GM18951 (cell line): ENCODE results near the gene GRIK1.

ENCODE experiments used
- POLR2A ChIP-seq: IDR thresholded peaks from 4 replicates; pipeline ENCODE4 v1.6.1; 2011; ENCODE audit warnings: mild to moderate bottlenecking; ENCODE audit not compliant: insufficient read length, insufficient read depth; ENCODE audit errors: extremely low read depth
- in situ Hi-C: fragments of 300-500 bp; cut with MboI; formaldehyde crosslinking; loops from one replicate; pipeline ENCODE4 v1.12.0; 2022; ENCODE audit warnings: low sequenced_read_pairs, mixed read lengths, inconsistent platforms; ENCODE audit not compliant: unreplicated experiment

Gene GRIK1

DNA sequence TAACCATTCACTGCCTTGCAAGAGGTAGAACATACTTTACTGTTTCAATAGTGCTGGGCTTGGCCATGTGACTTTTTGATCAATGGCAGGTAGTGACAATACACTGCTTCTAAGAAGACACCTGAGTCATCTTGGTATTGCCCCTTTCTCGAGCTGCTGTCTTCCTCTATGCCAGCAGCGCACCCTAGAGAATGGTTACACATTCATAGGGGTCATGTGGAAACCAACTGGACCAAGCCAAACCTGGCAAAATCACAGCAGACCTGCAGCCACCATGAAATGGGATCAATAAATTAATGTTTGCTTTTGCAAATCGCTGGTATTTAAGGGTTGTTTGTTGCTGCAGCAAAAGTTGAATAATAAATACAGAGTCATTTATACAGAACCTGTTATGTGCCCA lies 122.3 kb downstream of the GRIK1 start:
- in situ Hi-C loops: no loop called here
- no peak for TF ChIP-seq POLR2A

DNA sequence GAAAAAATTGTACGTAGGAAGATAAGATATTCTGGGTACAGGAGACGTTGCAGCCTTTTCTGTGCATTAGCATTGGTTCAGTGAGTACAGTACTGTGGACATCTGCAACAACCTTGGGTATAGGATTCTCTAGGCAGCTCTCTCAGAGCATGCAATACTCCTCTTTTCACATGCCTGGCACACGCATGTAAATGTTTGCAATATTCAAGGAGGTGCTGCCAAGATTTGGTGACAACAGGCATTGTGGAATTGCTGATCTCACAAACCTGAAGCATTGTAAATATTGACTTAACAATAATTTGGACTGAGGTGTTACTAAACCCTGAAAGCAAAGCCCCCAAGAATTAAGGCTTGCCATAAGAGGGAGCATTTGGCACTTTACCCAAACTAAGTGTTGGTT lies 126.8 kb downstream of the GRIK1 start:
- TF ChIP-seq POLR2A: no peak
- in situ Hi-C loops: no loop called here

DNA sequence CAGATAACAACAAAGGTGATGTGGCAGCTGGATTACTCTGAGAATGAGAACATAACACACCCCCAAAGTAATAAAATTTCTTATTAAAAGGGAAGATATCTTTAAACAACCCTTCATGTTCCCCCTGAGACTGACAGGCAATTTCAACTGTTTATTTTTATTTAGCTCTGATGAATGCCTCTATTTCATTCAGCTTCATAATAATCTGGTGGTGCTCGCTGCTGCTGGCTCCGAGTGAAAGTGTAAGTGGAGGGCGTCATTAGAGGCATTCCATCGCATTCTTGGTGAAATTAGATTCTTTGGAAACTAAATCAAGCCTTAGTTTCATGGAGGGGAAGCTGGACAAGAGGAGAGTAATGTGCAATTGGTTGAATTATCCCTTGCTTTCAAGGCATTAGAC lies 128.9 kb downstream of the GRIK1 start:
- TF ChIP-seq POLR2A: no peak
- in situ Hi-C loops: no loop called here

DNA sequence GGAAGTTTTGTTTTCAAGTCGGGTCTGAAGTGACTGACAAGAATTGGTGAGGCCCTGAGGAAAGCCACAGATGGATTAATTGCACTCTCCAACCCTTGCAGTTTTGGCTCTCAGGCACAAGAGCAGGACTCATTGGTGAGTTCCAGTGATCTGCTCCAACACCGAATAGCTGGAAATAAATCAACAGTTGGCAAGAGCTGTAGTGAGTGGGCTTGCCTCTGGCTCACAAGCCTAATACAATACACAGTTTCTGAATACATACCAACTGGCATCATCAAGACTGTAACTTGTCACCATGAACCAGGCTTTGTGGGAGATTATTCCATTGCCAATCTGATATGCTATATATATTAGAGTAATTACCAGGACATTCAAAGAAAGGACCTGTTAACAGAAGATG lies 131.6 kb downstream of the GRIK1 start:
- no peak for TF ChIP-seq POLR2A
- in situ Hi-C loops: no loop called here

DNA sequence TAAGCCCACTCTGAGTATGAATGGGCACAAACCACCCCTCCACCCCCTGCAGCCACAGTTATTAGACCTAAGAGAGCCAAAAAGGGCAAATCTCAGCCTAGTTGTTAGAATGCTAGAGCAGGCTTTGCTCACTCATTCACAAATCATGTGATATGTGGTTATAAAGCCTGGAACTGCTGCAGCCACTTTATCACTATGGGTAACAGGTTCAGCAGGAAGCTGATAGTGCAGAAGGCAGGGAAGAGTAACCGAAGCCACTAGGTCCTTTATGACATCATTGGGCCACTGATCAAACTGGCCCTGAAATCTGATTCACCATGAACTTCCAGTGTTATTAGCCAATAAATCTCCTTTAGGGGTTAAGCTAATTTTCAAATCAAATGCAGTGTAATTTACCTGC lies 134.7 kb downstream of the GRIK1 start:
- TF ChIP-seq POLR2A: no peak
- in situ Hi-C loops: no loop called here

DNA sequence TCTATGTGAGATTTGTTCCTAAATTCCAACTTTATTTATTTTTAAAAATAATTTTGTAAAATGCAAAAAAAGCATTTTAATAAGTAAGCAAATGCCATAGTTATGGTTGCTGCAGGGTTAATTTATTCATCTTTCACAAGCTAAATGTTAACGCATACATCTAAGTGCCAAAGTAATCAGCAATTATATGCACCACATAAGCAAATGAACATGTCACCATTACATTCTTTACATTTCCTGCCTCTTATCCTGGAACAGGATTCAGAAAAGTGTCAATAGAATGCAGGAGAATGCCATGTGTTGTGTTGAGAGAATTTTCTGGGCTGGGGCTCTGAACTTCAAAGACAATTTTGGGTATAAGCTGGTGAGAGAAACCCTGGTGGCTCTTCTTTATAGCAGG lies 136.6 kb downstream of the GRIK1 start:
- in situ Hi-C loops: no loop called here
- no peak for TF ChIP-seq POLR2A

DNA sequence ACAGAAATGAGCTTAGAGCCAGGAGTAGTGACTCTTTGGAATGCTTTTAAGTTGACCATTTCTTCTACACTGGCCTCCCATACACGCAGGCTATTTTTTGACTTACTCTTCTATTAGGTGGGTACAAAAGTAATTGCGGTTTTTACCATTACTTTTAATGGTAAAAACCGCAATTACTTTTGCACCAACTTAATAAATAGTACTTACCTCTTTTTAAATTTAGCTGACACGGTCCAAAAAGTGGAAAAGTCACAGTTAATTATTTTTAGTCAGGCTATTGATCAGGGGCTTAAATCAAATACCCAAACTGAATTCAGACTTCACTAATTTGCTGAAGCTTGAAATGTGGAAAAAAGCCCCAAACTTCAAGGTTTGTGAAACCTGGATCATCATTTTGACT lies 138.7 kb downstream of the GRIK1 start:
- no peak for TF ChIP-seq POLR2A
- in situ Hi-C loops: no loop called here

DNA sequence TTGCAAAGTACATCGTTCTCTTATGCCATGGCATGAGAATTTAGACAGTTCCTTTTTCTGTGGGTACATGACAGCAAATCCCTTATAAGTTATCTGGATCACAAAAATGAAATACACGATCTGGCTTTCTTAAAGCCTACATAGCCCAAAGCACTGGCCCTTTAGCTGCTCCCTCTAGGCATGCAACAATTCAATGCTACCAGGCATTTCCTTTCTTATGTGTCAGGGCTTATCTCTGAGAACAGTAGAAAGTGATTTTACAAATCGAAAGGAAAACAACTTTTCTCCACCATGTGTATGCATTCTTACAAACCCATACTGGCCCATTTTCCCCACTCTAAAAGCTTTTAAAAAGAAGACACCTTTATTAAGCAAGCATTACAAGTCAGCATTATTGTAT lies 139.7 kb downstream of the GRIK1 start:
- in situ Hi-C loops: no loop called here
- TF ChIP-seq POLR2A: no peak

DNA sequence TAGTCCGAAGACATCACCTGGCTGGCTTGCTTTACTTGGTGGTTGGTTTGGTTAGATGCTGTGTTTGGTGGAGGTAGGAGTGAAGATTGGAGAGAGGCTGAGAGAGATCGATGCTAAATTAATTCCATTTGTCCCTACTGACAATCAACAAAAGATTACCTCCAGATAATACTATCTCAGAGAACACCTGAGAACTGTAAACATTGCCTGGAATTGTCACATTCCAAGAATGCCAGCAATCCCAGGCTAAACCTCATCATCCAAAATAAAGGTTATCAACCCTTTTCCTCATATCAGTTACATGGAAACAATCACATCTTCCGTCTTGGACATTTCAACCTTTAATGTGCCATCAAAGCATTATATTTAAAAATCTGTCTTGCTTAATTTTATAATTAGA lies 141.0 kb downstream of the GRIK1 start:
- TF ChIP-seq POLR2A: no peak
- in situ Hi-C loops: no loop called here

DNA sequence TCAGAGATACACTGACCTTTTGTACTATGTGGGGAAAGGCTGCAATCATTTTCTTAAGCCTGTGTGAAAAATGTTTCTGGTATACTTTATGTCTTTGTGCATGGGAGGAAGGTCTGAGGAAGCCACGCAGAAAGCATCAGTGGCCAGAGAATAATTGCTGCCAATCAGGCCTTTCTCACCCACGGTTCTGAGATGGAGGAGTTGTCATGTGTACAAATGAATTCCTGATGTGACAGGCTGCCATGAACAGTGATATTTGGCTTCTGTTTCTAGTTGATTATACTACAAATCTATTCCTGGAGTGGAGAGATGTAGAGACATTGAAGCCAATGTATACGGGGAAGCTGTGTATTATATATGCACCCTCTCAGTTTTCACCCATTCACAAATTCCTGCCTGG lies 142.6 kb downstream of the GRIK1 start:
- no peak for TF ChIP-seq POLR2A
- in situ Hi-C loops: no loop called here

DNA sequence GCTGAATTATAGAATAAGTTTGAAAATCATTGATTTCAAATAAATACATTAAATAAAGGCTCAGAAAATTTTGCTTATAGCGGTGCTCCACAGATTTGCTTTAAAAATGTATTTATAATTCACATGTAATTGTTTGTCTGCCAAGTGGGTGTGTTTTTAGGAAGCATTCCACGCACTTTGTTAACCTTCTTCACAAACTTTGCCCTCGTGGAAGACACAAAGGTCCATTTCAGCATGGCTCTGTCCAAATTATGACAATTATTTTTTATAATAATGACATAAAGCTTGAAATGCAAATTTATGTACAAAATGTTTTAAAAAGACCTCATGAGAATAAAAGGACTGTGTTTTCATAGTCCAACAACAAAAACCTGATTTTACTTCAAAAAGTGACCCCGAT lies 146.1 kb downstream of the GRIK1 start:
- no peak for TF ChIP-seq POLR2A
- in situ Hi-C loops: no loop called here

DNA sequence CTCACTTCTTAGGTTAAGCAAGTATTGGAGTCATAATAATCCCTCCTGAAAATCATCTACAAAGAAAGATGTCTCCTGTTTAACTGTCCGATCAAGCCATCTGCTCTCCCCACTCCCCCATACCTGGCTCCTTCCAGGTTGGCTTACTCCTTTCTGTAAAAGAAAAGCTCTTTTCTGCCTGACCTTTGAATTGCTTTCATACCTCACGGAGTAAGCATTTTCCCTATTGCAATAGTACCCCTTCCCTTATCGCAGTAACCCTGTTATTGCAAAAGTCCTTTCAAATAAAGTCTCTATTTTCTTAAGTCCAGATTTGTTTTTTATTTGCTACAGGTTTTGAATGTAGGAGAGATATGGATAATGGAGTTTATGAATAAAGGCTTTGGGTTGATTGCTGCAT lies 150.4 kb downstream of the GRIK1 start:
- in situ Hi-C loops: no loop called here

DNA sequence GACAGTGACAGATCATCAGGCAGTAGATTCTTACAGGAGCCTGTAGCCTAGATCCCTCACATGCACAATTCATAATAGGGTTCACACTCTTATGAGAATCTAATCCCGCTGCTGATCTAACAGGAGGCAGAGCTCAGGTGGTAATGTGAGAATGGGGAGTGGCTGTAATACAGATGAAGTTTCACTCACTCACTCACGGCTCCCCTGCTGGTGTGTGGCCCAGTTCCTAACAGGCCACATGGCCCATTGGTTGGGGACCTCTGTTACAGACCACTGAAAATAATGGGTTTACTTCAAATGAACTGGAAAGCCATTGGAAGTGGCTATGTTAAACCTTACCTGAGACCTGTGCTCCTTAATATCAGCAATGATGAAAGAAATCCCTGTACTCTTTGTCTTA lies 151.0 kb downstream of the GRIK1 start:
- no peak for TF ChIP-seq POLR2A
- in situ Hi-C loops: no loop called here

More for the DNA sequence above, 150.4 kb downstream of the GRIK1 start:
- no peak for TF ChIP-seq POLR2A

DNA sequence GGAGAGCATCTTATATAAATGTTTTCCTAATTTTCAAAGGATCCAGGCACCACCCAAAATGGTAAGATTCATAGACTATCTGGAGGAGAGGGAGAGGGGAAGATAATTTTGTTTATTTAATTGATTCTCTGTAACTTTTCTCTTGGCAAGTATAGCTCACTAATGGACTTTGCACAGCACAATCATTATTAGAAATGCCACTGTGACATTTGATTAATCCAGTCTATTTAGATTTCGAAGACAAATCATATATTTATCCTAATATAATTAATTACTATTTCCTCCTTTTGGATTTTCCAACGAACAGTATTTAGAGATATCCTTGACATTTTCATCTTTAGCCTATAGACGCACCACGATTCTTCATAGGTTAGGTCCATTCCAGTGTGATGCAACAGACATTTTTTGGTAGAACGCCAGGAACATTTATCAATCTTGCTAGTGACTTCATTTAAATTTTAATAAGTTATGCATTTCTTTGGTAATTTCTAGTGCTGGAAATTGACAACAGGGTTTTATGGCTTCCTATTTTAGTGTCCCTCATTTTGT lies 152.4 kb downstream of the GRIK1 start:
- in situ Hi-C loops: no loop called here
- TF ChIP-seq POLR2A: no peak
